ENCODE measurements around the gene SPECC1. TPM values are rescaled to one million over a fixed set of nuclear protein-coding genes. Genes with fewer than 3 reads are reported as not detected.
A peak's percentile ranks its signal among the peaks of the same experiment; 100 is the strongest.

SPECC1 gene
- total RNA-seq, 2 donors from 2014 or later, result 9.3 to 14.1 TPM

DNA sequence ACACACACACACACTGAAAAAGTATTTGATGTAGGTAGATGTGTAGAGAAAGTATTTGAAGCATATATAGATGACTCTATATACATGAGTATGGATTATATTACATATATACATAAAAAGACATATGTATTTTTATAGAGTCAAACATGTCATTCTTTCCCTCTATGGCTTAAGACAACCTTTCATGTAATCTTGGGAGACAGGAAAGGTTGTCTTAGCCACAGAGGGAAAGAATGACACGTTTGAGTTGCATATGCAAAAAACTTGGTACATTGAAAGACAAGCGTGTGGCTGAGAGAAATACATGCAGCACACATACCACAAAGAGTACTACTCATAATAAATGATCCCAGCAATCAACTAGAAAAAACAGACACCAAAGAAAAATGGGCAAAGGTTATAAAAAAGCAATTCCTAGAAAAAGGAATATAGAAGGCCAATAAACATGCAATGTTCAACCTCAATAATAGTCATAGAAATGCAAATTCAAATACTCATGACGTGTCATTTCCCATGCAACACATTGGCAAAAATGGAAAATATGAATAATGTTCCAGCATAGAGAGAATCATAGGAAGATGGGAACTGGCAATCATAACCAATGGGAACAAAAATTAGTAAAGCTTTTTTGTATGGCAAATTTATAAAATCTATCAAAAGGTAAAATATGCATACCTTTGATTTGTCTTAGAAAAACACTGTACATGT lies 69.0 kb downstream of the SPECC1 start:
- Mint-ChIP-seq H3K27ac (no peak overlapping the region), H3K36me3 (no peaks in the 10 kb centered on the region), H3K9me3 (no peaks in the 10 kb centered on the region)
- no peak for DNase-seq (ENCODE audit: low spot score in 2 of 2)
- ATAC-seq, result peak; percentile 47 to 58

DNA sequence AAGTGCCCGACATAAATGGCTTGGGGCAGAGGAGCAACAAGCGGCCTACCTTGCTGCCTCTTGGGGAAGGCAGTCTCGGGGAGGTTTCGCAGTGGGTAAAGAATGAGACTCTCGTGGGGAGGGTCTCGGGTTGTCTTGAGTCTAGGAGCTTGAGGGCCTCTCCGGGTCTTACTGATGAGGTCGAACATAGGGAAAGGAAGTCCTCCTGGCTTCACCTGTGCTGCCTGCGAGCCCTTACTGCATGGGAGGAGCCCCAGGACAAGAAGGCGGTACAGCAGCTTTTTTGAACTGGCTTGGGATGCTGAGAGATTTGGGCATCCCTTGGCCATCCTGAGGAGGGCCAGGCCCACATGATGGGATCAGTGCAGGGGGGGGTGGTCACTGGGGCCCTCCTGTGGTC lies 71.4 kb downstream of the SPECC1 start:
- no peaks in the 10 kb centered on the region for H3K9me3 Mint-ChIP-seq
- DNase-seq (ENCODE audit: low spot score in 2 of 2), result no peak

DNA sequence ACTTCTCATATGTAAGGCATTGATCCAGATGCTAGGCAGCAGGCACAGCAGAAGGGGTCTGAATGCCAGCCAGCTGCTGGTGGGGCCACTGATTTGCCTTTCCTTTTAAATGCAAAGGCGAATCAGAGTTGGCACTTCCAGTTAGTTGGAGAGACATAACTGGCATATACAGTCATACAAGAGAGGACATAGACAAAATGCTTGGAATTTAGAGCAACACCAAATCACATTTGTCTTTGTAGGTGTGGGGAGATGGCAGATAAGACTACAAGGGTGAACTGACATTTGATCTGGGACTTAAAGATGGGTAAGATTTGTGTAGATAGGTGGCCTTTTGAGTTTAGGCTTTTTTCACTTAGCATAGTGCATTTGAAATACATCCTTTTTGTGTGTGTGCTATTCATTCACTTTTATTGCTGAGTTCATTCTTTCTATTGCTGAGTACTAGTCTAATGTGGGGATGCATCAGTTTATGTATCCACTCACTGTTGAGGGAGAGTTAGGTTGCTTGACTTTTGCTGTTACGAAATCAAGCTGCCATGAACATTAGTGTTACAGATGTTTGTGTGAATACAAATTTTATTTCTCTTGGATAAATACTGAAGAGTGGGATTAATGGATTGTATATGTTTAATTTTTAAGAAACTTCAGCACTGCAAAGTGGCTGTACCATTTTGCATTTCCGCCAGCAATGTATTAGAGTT lies 74.1 kb downstream of the SPECC1 start:
- Mint-ChIP-seq H3K27ac (no peak overlapping the region), H3K9me3 (no peaks in the 10 kb centered on the region), H3K36me3 (no peaks in the 10 kb centered on the region)
- DNase-seq (ENCODE audit: low spot score in 2 of 2) (no peak), ATAC-seq (no peak)

More for the DNA sequence above, 71.4 kb downstream of the SPECC1 start:
- Mint-ChIP-seq H3K27ac (no peak overlapping the region), H3K36me3 (no peaks in the 10 kb centered on the region)
- no peak for ATAC-seq

DNA sequence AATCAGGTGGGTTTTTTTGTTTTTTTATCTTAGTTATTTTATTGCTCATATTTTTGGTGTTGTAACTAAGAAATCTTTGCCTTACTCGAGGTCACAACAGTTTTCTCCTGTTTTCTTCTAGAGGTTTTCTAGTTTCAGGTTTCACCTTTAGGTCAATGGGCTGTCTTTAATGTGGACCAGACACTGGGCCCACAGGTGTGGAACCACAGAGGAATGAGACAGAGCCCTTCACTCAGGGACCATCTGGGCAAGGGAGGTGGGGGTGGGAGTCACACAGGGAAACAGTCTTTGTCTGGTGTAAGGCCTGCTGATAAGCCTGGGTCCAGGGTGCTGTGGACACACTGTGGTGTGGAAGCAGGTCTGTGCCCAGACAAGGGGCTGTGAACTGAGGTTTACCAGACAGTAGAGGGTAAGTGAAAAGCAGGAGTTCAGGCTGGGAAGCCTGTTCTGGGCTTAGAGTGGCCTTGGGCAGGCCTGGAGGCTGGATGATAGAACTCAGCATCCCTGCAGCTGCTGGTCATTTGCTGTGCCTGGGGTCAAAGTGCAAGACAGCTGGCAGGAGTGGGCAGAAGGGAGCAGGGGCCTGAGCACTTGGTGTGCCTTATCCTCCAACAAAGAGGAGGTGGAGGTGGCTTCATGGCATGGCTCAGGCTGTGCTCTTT lies 75.6 kb downstream of the SPECC1 start:
- DNase-seq (ENCODE audit: low spot score in 2 of 2), result no peak
- Mint-ChIP-seq H3K9me3 (no peaks in the 10 kb centered on the region), H3K27ac (no peak overlapping the region), H3K36me3 (no peaks in the 10 kb centered on the region)
- ATAC-seq, result no peak

DNA sequence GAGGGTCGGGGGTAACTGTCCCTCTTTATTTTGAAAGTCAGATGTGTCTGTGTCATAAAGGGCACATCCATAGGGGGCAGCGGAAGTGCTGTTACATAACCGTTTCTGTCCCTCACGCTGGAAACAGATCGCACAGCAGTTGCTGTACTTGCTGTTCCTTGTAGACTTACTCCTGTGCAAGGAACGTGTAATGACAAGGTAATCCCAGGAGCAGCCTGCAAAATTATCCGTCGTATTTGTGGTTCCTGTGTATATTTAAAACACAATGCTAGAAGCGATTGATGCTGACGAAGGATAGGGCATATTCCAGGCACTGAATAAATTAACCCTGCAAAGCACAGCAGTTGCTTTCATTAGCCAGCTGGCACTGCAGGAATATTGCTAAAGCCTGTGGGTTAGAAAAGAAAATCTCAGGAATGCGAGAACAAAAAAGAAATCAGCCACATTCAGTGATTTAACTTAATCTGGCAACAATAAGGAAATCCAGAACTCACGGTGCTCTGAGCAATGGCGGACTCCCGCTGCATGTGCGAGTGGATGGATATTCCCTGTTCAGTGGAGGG lies 76.2 kb downstream of the SPECC1 start:
- Mint-ChIP-seq H3K27ac (no peak overlapping the region), H3K36me3 (no peaks in the 10 kb centered on the region), H3K9me3 (no peaks in the 10 kb centered on the region)
- DNase-seq (ENCODE audit: low spot score in 2 of 2) (no peak), ATAC-seq (no peak)

DNA sequence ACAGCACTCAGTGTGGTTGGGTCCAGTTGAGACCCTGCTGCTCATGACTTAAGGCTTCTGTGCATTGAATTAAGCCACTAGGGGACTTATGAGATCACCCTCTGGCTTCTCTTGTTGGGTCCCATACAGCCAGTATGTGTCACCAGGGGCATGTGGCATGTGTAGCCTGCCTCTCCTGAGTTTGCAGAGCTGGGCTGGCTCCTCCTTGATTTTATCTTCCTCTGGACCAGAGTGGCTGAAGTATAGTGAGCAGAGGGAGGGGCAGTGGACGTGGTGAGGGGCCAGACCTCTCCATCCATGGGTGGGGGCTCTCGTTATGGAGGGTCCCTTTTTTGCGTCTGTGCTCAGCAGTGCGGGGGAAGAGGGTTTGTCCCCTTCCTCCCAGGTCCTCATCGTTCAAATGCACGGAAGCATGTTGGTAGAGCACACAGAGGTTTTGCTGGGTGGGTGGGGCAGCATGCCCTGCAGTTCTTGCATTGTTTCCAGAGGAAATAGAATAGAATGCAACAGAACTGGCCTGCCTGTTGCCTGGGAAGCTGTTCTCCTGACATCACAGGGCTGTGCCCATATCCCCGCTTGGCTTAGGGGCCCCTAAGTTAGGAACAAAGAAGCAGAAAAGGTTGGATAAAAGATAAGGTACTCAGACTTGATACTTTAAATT lies 77.4 kb downstream of the SPECC1 start:
- H3K27ac Mint-ChIP-seq, result peak overlapping the region in 1 of 2 donors; percentile 25
- H3K9me3 Mint-ChIP-seq, result no peaks in the 10 kb centered on the region
- no peak for ATAC-seq
- DNase-seq (ENCODE audit: low spot score in 2 of 2), result no peak
- H3K36me3 Mint-ChIP-seq, result no peaks in the 10 kb centered on the region

DNA sequence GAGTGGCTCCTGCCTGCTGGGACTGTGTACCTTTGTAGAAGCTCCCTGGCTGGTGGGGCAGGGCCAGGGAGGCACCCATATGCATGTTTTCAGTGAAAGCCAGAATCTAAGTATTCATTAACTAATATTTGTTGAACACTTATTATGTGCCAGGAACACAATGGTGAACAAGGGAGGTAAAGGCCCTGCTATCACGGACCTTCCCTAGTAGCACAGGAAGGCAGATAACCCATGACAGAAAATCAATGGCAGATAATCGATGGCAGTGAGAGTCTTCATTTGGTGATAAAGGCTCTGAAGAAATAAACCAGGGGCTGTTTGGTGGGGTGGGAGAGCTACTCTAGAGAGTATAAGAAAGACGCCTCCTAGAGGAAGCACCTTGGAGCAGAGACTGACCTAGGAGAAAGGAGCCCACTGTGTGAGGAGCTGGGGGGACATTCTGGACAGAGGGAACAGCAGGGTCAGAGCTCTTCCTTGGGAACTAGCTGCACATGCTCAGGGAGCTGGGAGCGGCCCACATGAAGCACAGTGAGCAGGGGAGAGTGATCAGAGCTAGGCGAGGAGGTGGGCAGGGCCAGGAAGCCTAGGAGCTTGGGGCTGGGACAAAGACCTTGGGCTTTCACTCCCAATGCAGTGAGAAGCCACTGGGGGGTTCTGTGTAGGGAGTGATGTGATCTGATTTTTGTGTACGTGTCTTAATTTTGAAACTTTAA lies 78.5 kb downstream of the SPECC1 start:
- DNase-seq (ENCODE audit: low spot score in 2 of 2) (no peak), ATAC-seq (no peak)
- Mint-ChIP-seq H3K27ac (no peak overlapping the region), H3K9me3 (no peaks in the 10 kb centered on the region), H3K36me3 (no peaks in the 10 kb centered on the region)

DNA sequence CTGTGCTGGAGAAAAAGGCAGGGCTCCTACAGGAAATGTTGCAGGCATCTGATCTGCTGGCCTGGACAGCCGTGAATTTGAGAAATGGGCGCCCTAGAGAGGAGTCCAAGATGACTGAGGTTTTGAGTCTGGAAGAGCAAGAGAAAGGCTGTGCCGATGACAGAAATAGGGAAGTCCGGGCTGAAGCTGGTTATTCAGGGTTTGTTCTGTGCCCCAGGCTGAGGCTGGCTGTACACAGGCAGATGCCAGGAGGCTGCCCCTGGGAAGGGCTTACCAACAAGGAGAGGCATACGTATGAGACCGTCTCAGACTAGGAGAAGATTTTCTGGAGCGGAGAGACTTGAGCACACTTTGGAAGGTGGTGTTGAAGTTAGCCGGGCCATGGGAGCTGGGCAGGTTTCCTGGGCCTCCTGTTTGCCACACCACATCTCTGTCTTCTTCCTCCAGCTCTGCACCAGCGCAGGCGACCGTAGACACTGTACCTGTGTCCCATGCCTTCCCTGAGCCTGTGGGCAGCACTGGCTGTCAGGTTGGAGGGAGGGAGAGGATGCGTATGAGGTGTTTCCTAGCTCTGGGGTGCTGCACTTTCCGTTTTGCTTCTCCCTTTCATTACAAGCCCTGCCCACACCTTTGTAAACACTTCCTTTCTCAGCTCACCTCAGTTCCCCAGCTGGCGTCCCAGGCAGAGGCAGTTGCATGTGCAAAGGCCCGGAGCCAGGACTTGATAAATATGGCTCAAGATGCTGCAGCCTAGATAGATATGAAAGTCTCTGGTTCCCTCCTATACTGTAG lies 80.8 kb downstream of the SPECC1 start:
- DNase-seq (ENCODE audit: low spot score in 2 of 2) (no peak), ATAC-seq (no peak)
- peak overlapping the region in 1 of 2 donors; percentile 10 for H3K27ac Mint-ChIP-seq
- no peaks in the 10 kb centered on the region for H3K9me3 Mint-ChIP-seq
- no peaks in the 10 kb centered on the region for H3K36me3 Mint-ChIP-seq

DNA sequence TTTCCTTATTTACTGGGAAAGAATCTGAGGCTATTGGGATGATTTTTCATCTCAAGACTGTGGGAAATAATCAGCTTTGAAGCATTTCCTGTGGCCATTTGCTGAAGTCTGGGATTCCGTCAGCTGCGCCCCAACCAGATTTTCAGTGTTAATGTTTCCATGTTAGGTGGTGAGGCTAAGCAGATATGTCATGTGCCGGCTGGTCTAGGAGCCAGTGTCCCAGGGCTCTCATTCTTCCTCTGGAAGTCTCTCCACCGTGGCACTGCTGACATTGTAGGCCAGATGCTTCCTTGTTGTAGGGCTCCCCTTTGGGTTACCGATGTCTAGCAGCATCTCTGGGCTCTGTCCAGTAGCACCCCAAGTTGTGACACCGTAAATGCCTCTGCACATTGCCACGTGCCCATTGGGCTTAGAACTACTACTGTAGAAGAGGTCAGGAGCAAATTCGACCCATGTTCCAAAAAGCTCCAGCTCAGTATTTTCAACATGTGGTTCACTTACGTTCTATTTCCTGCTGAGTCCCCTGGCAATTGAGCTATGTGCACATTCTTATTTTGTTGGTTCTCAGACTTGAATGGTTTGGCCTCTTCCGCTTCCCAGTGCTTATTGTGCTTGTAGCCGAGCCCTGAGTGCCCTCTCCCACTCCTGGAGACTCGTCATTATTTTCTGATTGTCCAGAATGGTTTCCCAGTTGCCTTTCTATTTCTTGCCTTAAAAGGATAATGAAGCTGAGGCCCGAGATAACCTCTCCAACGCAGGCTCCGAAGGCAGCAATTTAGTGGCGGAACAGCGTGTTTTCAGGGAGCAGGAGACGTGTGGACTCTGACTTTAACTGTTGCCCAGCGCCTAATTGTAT lies 82.2 kb downstream of the SPECC1 start:
- no peak overlapping the region for H3K27ac Mint-ChIP-seq
- no peaks in the 10 kb centered on the region for H3K9me3 Mint-ChIP-seq
- DNase-seq (ENCODE audit: low spot score in 2 of 2), result no peak
- no peak for ATAC-seq
- no peaks in the 10 kb centered on the region for H3K36me3 Mint-ChIP-seq

DNA sequence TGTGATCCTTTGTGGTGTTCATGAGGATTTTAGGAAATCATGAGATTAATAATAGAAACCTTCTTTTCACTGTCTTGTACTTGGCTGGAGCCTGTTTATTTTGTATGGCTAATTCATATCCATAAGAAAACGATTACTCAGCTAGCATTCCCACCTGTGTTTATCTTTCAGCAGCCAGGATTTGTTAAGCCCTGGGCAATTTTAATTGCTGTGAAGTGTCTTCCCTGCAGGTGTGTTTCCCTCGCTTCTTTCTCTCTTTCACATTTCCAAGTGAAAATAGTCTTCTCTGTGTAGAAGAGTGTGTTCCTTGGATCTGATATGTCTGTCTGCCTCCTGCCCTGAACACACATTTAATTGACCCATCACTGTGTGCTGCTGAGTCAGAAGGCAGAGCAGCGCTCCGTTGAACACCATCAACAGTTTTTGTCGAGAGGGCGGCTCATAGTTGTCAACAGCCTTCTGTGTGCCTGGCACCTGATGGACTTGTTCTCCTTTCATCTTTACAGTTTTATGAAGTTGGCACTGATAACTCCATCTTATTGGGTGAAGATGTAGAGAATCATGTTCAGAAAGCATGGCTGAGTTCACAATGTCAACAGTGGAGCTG lies 83.2 kb downstream of the SPECC1 start:
- DNase-seq (ENCODE audit: low spot score in 2 of 2), result no peak
- Mint-ChIP-seq H3K9me3 (no peaks in the 10 kb centered on the region), H3K36me3 (no peaks in the 10 kb centered on the region), H3K27ac (no peak overlapping the region)
- no peak for ATAC-seq

DNA sequence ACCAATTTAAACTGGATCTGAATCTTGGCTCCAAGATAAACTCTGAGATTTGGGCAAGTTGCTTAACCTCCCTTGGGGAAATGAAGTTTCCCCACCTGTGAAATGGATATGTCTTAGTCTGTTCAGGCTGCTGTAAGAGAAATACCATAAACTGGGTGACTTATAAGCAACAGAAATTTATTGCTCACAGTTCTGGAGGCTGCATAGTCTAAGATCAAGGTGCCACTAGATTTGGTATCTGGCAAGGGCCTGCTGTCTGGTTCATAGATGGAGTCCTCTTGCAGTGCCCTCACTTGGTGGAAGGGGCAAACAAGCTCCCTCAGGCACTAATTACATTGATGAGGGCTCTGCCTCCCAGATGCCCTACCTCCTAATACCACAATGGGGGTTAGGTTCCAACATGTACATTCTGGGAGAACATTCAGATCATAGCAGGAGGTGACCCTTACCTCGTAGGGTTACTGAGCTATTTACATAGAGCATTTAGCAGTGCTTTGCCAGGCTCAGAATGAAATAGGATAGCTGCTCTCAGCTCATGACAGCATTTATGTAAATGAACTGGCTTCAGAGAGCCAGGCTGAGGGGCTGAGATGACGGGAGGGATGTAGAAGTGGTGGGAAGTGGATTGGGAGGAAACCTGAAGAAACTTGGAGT lies 83.9 kb downstream of the SPECC1 start:
- DNase-seq (ENCODE audit: low spot score in 2 of 2) (no peak), ATAC-seq (no peak)
- no peaks in the 10 kb centered on the region for H3K9me3 Mint-ChIP-seq
- H3K27ac Mint-ChIP-seq, result no peak overlapping the region
- no peaks in the 10 kb centered on the region for H3K36me3 Mint-ChIP-seq

DNA sequence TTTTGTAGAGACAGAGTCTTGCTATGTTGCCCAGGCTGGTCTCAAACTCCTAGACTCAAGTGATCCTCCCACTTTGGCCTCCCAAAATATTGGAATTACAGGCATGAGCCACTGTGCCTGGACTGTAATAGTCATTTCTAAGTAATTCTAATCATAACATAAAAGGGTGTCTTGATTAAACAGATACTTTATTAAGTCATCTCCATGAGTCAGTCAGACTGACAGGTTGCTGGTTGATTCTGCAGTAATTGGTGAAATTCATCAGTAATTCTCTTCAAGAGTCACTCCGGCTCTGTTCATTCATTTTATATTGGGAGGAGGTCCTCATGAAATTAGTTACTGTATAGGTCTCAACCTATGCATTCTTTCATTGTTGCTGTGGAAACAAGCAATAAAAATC lies 85.6 kb downstream of the SPECC1 start:
- Mint-ChIP-seq H3K9me3 (no peaks in the 10 kb centered on the region), H3K36me3 (no peaks in the 10 kb centered on the region), H3K27ac (no peak overlapping the region)
- DNase-seq (ENCODE audit: low spot score in 2 of 2) (no peak), ATAC-seq (no peak)

DNA sequence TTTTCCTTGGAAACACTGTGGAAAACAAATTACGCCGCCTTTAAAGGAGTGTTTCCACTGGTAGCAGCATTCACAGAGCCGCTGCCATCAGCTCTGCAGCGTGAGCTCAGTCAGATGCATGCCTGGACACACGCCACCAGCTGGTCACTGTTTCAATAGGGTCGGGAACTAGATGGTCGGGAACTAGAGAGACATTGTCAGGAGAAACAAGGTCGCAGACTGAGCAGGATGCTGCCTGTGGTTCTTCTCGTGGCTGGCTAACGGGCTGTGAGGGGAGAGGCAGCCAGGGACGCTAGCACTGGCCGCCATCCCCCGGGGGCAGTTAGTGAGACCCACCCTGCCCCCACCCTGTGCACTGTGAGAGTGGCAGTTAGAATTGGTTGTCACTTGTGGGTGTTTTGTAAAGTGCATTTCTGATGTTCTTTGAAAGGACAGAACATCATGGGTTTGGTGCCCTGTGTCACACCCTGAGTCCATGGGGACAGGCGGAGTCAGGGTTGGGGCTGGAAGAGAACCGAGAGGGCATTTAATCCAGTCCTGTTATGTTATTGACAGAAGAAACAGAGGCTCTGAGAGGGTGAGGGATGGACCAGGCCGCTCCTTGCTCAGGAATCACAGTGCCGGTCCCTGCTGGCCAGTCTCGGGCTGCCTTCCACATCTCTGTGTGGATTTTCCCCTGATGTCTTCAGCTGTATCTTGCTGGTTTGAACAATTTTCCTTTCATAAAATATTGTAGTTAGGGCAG lies 86.3 kb downstream of the SPECC1 start:
- ATAC-seq (no peak), DNase-seq (ENCODE audit: low spot score in 2 of 2) (no peak)
- H3K36me3 Mint-ChIP-seq, result no peaks in the 10 kb centered on the region
- H3K27ac Mint-ChIP-seq, result no peak overlapping the region
- no peaks in the 10 kb centered on the region for H3K9me3 Mint-ChIP-seq

DNA sequence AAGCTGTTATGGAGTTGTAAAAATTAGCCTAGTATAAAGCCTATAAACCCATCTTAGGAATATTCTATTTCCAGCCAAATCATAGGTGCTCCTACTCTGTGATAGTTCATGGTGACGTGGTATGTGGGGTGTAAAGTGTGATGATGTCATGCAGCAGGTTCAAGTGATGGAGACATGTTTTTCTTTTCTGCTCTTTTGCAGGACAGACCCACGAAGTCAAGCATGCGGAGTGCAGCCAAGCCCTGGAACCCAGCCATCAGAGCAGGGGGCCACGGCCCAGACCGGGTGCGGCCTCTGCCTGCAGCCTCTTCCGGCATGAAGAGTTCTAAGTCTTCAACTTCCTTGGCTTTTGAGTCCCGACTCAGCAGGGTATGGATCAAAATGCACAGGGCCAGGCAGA lies 87.3 kb downstream of the SPECC1 start:
- H3K36me3 Mint-ChIP-seq, result no peaks in the 10 kb centered on the region
- H3K27ac Mint-ChIP-seq, result no peak overlapping the region
- no peaks in the 10 kb centered on the region for H3K9me3 Mint-ChIP-seq
- ATAC-seq (no peak), DNase-seq (ENCODE audit: low spot score in 2 of 2) (no peak)
